ENCODE data around the gene GH2. TPM values are rescaled to one million over a fixed set of nuclear protein-coding genes. Genes with fewer than 3 reads are reported as not detected.
A peak's percentile ranks its signal among the peaks of the same experiment; 100 is the strongest.

The GH2 gene
- polyA plus RNA-seq, 3 donors, result not detected

DNA sequence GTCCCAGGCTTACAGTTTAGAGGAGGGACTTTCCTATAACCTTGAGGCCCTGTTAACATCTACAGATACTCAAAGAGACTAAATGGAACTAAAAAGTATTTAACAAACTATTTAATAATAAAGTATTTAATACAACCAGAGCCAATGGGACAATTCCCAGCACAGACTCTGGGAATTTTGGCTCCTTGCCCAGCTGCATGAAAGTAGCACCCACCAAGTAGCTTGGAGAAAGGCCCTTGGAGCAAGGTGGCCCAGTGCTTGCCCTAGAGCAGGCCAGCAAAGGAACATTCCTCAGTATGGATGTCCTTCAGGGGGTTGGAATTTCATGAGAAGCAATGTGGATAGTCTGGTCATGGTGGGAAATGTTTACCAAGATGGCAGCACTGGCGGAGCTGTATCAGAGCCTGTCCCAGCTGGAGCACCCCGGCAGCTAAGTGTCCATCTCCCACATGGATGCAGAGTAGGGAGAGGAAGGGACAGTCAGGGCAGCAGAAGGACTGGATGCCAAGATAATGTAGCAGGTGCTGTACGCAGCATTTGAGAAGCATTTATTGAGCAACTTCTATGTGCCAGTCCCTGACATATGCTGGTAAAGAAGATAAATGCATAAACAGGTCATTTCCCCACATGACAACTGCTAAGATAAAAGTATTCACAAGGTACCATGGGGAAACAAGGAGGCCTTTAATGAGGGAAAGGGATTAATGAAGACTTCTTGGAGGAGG lies 34.1 kb downstream of the GH2 start:
- no peak overlapping the region for H3K27ac ChIP-seq (ENCODE audit: low read depth, low read length)
- 77 to 98% (median 96%) methylated on average over 3 of the region's 3 CpGs for WGBS, 3 donors

DNA sequence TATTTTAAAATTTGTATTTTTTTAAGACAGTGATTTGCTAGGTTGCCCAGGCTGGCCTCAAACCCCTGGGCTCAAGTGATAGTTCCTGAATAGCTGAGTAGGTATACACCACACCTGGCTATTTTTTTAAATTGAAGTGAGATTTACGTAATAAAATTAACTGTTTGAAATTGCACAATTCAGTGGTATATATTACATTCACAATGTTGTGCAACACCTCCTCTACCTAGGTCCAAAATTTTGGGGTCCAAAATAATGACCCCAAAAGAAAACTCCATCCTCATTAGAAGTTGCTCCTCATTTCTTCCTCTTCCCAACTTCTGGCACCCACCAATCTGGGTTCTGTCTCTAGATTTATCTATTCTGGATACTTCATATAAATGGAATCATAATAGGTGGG lies 36.2 kb downstream of the GH2 start:
- H3K27ac ChIP-seq (ENCODE audit: low read depth, low read length), result no peak overlapping the region
- WGBS, 3 donors, result 41 to 79% (median 46%) methylated on average over 1 of the region's 1 CpG

DNA sequence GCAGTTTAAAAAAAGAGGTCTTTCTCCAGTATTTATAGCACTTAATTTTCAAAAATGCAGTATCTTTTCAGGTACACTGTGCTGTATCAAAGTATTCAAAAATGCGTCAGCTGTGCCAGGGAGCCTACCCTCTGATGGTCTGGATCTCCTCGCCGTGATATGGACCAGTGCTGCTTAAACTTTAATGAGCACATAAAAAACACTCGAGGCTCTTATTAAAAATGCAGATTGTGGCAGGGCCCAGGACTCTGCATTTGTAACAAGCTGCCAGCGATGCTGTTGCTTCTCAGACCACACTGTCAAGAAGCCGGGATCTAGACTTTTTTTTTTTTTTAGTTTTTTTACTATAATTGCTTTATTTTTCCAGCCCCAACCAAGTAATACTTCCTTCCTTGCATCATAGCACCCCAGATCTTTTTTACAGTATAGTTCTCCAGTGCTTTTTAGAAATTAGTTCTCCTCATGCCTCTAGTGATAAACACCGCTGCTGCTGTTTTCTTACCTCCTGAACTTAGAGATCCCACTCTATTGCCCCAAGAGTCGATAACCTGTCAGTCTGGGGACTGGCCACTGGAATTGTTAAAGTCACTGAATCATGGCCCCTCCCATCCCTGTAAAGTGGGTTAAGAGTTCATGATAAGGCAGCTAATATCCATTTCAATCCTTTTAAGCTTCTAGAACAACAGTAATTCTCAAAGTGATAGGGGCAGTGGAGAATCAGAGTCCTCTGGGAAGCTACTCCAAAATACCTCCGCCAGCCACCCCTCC lies 37.6 kb downstream of the GH2 start:
- peak overlapping the region; percentile 34 for H3K27ac ChIP-seq (ENCODE audit: low read depth, low read length)
- 49 to 79% (median 55%) methylated on average over 9 of the region's 9 CpGs for WGBS, 3 donors

GRCh38 chr17:63843387-63843888 lies 38.3 kb downstream of the GH2 start:
- 2 to 10% (median 2%) methylated on average over 19 of the region's 19 CpGs for WGBS, 3 donors
- H3K27ac ChIP-seq (ENCODE audit: low read depth, low read length), result peak overlapping the region; percentile 77

- H3K27ac ChIP-seq (ENCODE audit: low read depth, low read length), result peak within 1 kb of the TSS; percentile 77
- WGBS, 3 donors, result 0% methylated on average over 75 to 92 of the region's 92 CpGs
Observed at GRCh38 chr17:63842540-63843386, 39.0 kb downstream of the GH2 start, which contains the start of gene SMARCD2. Gene SMARCD2, minus strand, starts transcription at chr17:63842685. Its CDS starts 11 bp downstream, at chr17:63842674.

GRCh38 chr17:63842173-63842539 lies 39.6 kb downstream of the GH2 start:
- WGBS, 3 donors, result 0 to 1% (median 0%) methylated on average over 23 to 36 of the region's 36 CpGs
- H3K27ac ChIP-seq (ENCODE audit: low read depth, low read length), result peak overlapping the region; percentile 77

DNA sequence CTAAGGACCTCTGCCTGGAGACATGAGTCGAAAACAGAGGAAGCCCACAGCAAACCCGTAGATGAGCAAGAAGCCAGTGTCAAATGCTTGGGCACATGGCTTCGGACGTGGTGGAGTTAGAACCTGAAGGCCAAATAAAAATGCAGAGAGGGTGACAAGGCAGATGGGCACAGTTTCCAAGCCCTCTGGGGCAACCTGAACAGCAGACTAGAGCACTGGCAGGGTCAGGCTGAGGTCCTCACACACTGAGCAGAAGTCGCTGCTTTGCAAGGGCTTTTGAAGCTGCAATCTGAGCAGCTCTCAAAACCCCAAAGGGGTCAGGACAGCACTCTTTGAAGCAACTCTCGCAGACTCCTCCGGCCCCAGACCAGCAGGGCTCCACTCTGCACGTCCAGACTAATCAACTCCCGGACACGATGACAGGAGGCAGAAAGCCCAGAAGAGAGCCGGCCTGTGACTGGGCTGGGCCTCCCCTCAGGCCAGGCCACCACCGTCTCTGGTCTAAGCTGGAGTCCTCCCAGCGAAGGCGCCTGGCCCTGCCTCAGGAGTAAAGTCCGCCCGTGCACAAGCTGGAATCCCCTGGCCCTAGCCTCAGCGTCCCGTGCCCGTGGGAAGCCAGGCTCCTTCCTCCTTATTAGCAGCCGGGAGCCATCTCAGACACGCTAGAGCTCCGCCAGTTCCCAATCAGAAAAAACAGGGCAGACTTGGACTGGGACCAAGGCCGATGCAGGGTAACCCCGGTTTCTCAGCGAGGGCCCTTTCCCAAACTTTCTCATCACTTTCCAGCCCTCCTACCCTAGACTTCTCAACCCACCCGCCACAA lies 40.2 kb downstream of the GH2 start:
- H3K27ac ChIP-seq (ENCODE audit: low read depth, low read length), result peak overlapping the region; percentile 77
- WGBS, 3 donors, result 3 to 6% (median 4%) methylated on average over 26 of the region's 26 CpGs

GRCh38 chr17:63840591-63841349 lies 41.0 kb downstream of the GH2 start:
- peak overlapping the region; percentile 13 for H3K27ac ChIP-seq (ENCODE audit: low read depth, low read length)
- WGBS, 3 donors, result 34 to 53% (median 51%) methylated on average over 4 of the region's 4 CpGs

DNA sequence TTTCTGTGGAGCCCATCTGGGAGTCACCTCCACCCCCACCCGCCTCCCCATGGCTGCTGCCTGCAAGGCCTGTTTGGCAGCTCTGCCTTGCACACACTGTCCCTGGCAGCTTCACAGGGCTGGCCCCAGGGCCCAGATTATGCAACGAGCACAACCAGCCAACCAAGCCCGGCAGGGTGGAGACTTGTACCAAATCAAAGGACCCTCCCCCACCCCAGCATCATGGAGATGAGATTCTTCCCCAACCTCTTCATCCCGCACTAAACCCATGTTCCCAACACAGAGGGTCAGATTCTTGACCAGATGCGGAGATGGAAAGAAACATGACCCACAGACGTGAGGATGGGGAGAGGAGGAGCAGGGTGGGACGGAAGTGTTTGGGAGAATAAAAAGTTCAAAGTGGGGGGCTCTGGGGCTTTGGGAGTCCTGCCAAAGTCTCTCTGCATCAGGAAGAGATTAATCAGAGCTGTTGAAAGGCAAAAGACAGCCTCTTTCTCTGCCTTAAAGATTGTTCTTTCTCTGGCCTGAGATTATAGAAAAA lies 43.0 kb downstream of the GH2 start:
- 28 to 38% (median 31%) methylated on average over 6 to 7 of the region's 7 CpGs for WGBS, 3 donors
- H3K27ac ChIP-seq (ENCODE audit: low read depth, low read length), result no peak overlapping the region

GRCh38 chr17:63837962-63838600 lies 43.7 kb downstream of the GH2 start:
- 70 to 85% (median 75%) methylated on average over 5 of the region's 5 CpGs for WGBS, 3 donors
- peak overlapping the region; percentile 49 for H3K27ac ChIP-seq (ENCODE audit: low read depth, low read length)

- 85 to 93% (median 87%) methylated on average over 10 to 12 of the region's 12 CpGs for WGBS, 3 donors
Observed at GRCh38 chr17:63837480-63837879, 44.3 kb downstream of the GH2 start.

DNA sequence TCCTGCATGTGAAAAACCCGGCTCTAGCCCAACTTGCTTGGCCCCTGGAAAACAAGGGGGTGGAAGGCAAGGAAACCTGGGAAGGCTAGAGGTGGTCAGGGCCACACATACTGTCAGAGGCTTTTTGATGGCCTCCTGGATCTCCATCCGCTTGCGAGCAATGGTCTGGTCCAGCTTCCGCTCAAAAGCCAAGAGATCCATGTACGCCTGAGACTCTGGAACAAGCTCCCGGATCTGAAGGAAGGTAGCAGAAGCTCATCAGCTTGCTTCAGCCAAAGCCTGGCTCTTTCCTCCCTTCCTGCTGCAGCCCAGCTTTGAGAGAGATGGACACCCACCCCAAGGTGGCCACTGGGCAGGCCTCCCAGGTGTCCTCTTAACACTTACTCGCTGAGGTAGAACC lies 44.9 kb downstream of the GH2 start:
- no peak overlapping the region for H3K27ac ChIP-seq (ENCODE audit: low read depth, low read length)
- WGBS, 3 donors, result 91 to 99% (median 98%) methylated on average over 7 of the region's 7 CpGs

More at GRCh38 chr17:63837480-63837879, 44.3 kb downstream of the GH2 start:
- H3K27ac ChIP-seq (ENCODE audit: low read depth, low read length), result no peak overlapping the region

DNA sequence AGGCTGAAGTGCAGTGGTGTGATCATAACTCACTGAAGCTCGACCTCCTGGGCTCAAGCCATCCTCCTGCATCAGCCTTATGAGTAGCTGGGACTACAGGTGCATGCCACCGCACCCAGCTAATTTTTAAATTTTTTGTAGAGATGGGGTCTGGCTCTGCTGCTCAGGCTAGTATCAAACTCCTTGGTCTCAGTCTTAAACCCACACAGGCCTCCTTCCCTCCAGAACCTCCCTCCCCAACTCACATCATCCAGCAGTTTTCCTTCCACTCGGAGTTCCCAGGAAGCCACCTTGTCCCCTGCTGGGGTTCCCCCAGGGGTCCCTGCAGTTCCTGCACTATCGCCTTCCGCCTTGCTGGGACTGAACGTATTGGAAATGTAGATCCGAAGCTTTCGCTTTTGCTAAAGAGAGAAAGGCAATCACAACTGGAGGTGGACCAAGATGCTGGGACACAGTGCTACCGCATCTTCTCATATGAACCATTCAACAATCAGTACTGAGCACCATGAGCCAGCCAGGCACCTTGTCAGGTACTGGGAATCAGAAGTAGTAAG lies 46.5 kb downstream of the GH2 start:
- H3K27ac ChIP-seq (ENCODE audit: low read depth, low read length), result no peak overlapping the region
- WGBS, 3 donors, result 81 to 86% (median 85%) methylated on average over 9 of the region's 9 CpGs

GRCh38 chr17:63834431-63835166 lies 47.1 kb downstream of the GH2 start:
- H3K27ac ChIP-seq (ENCODE audit: low read depth, low read length), result no peak overlapping the region
- WGBS, 3 donors, result 42 to 48% (median 42%) methylated on average over 13 of the region's 13 CpGs

- H3K27ac ChIP-seq (ENCODE audit: low read depth, low read length), result no peak overlapping the region
- 89 to 92% (median 92%) methylated on average over 15 of the region's 15 CpGs for WGBS, 3 donors
Observed at GRCh38 chr17:63833741-63834373, 47.9 kb downstream of the GH2 start.
